Neural progenitor cell (in vitro differentiated cells): ENCODE data around the gene NEUROG3. TPM values are rescaled to one million over a fixed set of nuclear protein-coding genes. Genes with fewer than 3 reads are reported as not detected.

Source experiments
- DNase-seq: peaks from one replicate; pipeline ENCODE4 v3.0.0-alpha.2; 2016; ENCODE audit warnings: low spot score
- H2AFZ ChIP-seq: fragments of 200-600 bp; sonication (generic); replicated peaks from 2 replicates; pipeline ENCODE4 v1.6.1; 2016; ENCODE audit warnings: antibody characterized with exemption
- H3F3A ChIP-seq: fragments of 200-600 bp; sonication (generic); 2 replicates; pipeline ENCODE4 v1.6.1; 2016; ENCODE audit warnings: antibody characterized with exemption, low read depth
- H3K27ac ChIP-seq: fragments of 200-600 bp; sonication (generic); 2 replicates; pipeline ENCODE4 v1.5.1; 2016; ENCODE audit warnings: mild to moderate bottlenecking
- H3K27me3 ChIP-seq: fragments of 200-600 bp; sonication (generic); 2 replicates; pipeline ENCODE4 v1.6.1; 2016; ENCODE audit warnings: mild to moderate bottlenecking, moderate library complexity
- H3K36me3 ChIP-seq: fragments of 200-600 bp; sonication (generic); 2 replicates; pipeline ENCODE4 v1.5.1; 2016
- H3K4me1 ChIP-seq: fragments of 200-600 bp; sonication (generic); 2 replicates; pipeline ENCODE4 v1.6.1; 2016; ENCODE audit warnings: mixed run types
- H3K4me2 ChIP-seq: fragments of 200-600 bp; sonication (generic); 2 replicates; pipeline ENCODE4 v1.6.1; 2016
- H3K4me3 ChIP-seq: fragments of 200-600 bp; sonication (generic); 2 replicates; pipeline ENCODE4 v1.5.1; 2016
- H3K79me2 ChIP-seq: fragments of 200-600 bp; sonication (generic); 2 replicates; pipeline ENCODE4 v1.6.1; 2016; ENCODE audit warnings: low read depth
- H3K9ac ChIP-seq: fragments of 200-600 bp; sonication (generic); 2 replicates; pipeline ENCODE4 v1.6.1; 2016
- H3K9me3 ChIP-seq: fragments of 200-600 bp; sonication (generic); 2 replicates; pipeline ENCODE4 v1.5.1; 2016; ENCODE audit warnings: low read depth
- H4K20me1 ChIP-seq: fragments of 200-600 bp; sonication (generic); 2 replicates; pipeline ENCODE4 v1.6.1; 2016; ENCODE audit warnings: low read depth
- H3K27ac Mint-ChIP-seq: 3 replicates; pipeline ENCODE4 v1.8.0; 2021; ENCODE audit warnings: mixed read lengths
- H3K27me3 Mint-ChIP-seq: 2 replicates; pipeline ENCODE4 v1.8.0; 2022; ENCODE audit warnings: low read depth, mild to moderate bottlenecking, inconsistent platforms, moderate library complexity, mixed read lengths; ENCODE audit not compliant: insufficient read depth
- H3K36me3 Mint-ChIP-seq: 3 replicates; pipeline ENCODE4 v1.8.0; 2021; ENCODE audit warnings: mixed read lengths
- H3K4me1 Mint-ChIP-seq: 3 replicates; pipeline ENCODE4 v1.8.0; 2021; ENCODE audit warnings: mixed read lengths
- H3K4me3 Mint-ChIP-seq: 3 replicates; pipeline ENCODE4 v1.8.0; 2021; ENCODE audit warnings: mild to moderate bottlenecking, moderate library complexity, mixed read lengths
- H3K9me3 Mint-ChIP-seq: 3 replicates; pipeline ENCODE4 v1.8.0; 2020; ENCODE audit warnings: mixed read lengths
- CTCF ChIP-seq: fragments of 200-600 bp; sonication (generic); IDR thresholded peaks from 2 replicates; pipeline ENCODE4 v1.5.1; 2017; ENCODE audit warnings: antibody characterized with exemption, mild to moderate bottlenecking
- EZH2 ChIP-seq: fragments of 200-600 bp; sonication (generic); IDR thresholded peaks from 2 replicates; pipeline ENCODE4 v1.6.1; 2017; ENCODE audit warnings: antibody characterized with exemption, mild to moderate bottlenecking, moderate library complexity
- EZH2phosphoT487 ChIP-seq: fragments of 200-600 bp; sonication (generic); IDR thresholded peaks from 2 replicates; pipeline ENCODE4 v1.6.1; 2017; ENCODE audit warnings: antibody characterized with exemption
- total RNA-seq: library from RNA; depleted of rRNA; stranded (reverse); fragments of >200 nt; gene quantifications from 2 replicates; pipeline ENCODE4 v1.2.3, GENCODE V29; 2015; ENCODE audit warnings: low replicate concordance

The NEUROG3 gene
- total RNA-seq, 1 donor from 2014 or later: not detected

- no peak overlapping the region for H3K27ac ChIP-seq
- H3K9me3 ChIP-seq: no peaks in the 10 kb centered on the region
- H3K9ac ChIP-seq: no peak overlapping the region
- no peak overlapping the region for H3K4me2 ChIP-seq
- no peaks in the 10 kb centered on the region for H3K36me3 ChIP-seq
- Mint-ChIP-seq H3K9me3 (peaks cover under 1% of the 10 kb centered on the region), H3K4me1 (peaks cover 22% of the 10 kb centered on the region), H3K36me3 (no peaks in the 10 kb centered on the region), H3K27me3 (peaks cover 52% of the 10 kb centered on the region), H3K27ac (no peak overlapping the region), H3K4me3 (peak overlapping the region; percentile 23)
- peaks cover 86% of the 10 kb centered on the region for H3K27me3 ChIP-seq
- DNase-seq: no peak
- H3K4me3 ChIP-seq: no peak overlapping the region
- H3K79me2 ChIP-seq: no peaks in the 10 kb centered on the region
- no peak for TF ChIP-seq EZH2phosphoT487
- TF ChIP-seq CTCF: no peak
- no peak for TF ChIP-seq EZH2
- peaks cover 29% of the 10 kb centered on the region for H4K20me1 ChIP-seq
- no peak overlapping the region for H2AFZ ChIP-seq
- peaks cover 18% of the 10 kb centered on the region for H3K4me1 ChIP-seq
- H3F3A ChIP-seq: peaks cover 16% of the 10 kb centered on the region
These were observed 10.4 kb downstream of the NEUROG3 start for GRCh38 chr10:69562731-69563254.

- Histone ChIP-seq H3K27ac (no peak overlapping the region), H3K9ac (no peak overlapping the region)
- no peaks in the 10 kb centered on the region for H3K36me3 Mint-ChIP-seq
These were observed 13.7 kb downstream of the NEUROG3 start for GRCh38 chr10:69559525-69559924.

GRCh38 chr10:69558559-69558958, 14.7 kb downstream of the NEUROG3 start:
- Mint-ChIP-seq H3K27me3 (peaks cover 25% of the 10 kb centered on the region), H3K4me1 (peaks cover 21% of the 10 kb centered on the region)

More at GRCh38 chr10:69559525-69559924, 13.7 kb downstream of the NEUROG3 start:
- H3K27ac Mint-ChIP-seq: peak overlapping the region; percentile 21
- Histone ChIP-seq H3K9me3 (no peaks in the 10 kb centered on the region), H3K79me2 (no peaks in the 10 kb centered on the region), H3F3A (peaks cover 16% of the 10 kb centered on the region), H2AFZ (no peak overlapping the region), H4K20me1 (peaks cover 17% of the 10 kb centered on the region), H3K27me3 (peaks cover 79% of the 10 kb centered on the region), H3K36me3 (no peaks in the 10 kb centered on the region), H3K4me2 (peak overlapping the region; percentile 68), H3K4me1 (peaks cover 18% of the 10 kb centered on the region), H3K4me3 (no peak overlapping the region)
- H3K27me3 Mint-ChIP-seq: peaks cover 34% of the 10 kb centered on the region
- DNase-seq: peak; percentile 55
- H3K4me3 Mint-ChIP-seq: peak overlapping the region; percentile 47
- H3K4me1 Mint-ChIP-seq: peaks cover 21% of the 10 kb centered on the region
- TF ChIP-seq EZH2 (no peak), EZH2phosphoT487 (no peak), CTCF (no peak)
- no peaks in the 10 kb centered on the region for H3K9me3 Mint-ChIP-seq

More at GRCh38 chr10:69558559-69558958, 14.7 kb downstream of the NEUROG3 start:
- H3K27ac ChIP-seq: no peak overlapping the region
- DNase-seq: no peak
- Mint-ChIP-seq H3K9me3 (no peaks in the 10 kb centered on the region), H3K36me3 (no peaks in the 10 kb centered on the region), H3K27ac (no peak overlapping the region), H3K4me3 (no peak overlapping the region)
- H3K27me3 ChIP-seq: peaks cover 73% of the 10 kb centered on the region
- peaks cover 18% of the 10 kb centered on the region for H3K4me1 ChIP-seq
- H4K20me1 ChIP-seq: peaks cover 17% of the 10 kb centered on the region
- TF ChIP-seq EZH2 (no peak), EZH2phosphoT487 (no peak), CTCF (no peak)
- no peaks in the 10 kb centered on the region for H3K79me2 ChIP-seq
- no peak overlapping the region for H3K9ac ChIP-seq
- H3K36me3 ChIP-seq: no peaks in the 10 kb centered on the region
- H3K4me3 ChIP-seq: no peak overlapping the region
- peaks cover 16% of the 10 kb centered on the region for H3F3A ChIP-seq
- no peak overlapping the region for H3K4me2 ChIP-seq
- H3K9me3 ChIP-seq: no peaks in the 10 kb centered on the region
- no peak overlapping the region for H2AFZ ChIP-seq
